Pons (tissue), 1 donor: ENCODE measurements around the gene OTC.

Source experiments
- DNase-seq: peaks from one replicate; pipeline ENCODE4 v3.0.0-alpha.2; 2016; ENCODE audit warnings: low spot score

OTC gene

DNA sequence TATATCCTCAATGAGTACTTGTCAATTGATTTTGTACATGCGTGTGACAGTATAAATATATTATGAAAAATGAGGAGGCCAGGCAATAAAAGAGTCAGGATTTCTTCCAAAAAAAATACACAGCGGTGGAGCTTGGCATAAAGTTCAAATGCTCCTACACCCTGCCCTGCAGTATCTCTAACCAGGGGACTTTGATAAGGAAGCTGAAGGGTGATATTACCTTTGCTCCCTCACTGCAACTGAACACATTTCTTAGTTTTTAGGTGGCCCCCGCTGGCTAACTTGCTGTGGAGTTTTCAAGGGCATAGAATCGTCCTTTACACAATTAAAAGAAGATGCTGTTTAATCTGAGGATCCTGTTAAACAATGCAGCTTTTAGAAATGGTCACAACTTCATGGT, at the start of gene OTC:
Gene OTC, plus strand, starts transcription at position 243 of the 400 bp plus-strand sequence. Its CDS starts 93 bp downstream, at position 336.
- DNase-seq = no peak

DNA sequence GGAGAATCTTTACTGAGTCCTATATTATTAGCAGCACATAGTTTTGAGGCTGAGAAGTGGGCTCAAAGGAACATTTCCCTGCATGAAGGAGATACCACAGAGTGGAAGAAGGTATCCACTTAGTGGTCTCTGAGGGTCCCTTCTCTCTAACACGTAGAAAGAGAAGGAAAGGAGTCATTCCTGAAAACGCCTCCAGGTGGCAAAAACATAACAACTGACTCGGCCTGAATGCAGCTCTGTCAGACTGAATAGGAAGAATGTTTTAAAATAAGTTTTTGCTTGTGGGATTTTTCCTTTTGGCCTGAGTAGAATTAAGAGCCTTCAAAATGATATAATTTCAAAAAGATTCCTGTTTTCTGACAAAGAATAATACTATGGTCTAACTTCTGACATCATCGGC, 48.4 kb upstream of the OTC start:
- DNase-seq = no peak

DNA sequence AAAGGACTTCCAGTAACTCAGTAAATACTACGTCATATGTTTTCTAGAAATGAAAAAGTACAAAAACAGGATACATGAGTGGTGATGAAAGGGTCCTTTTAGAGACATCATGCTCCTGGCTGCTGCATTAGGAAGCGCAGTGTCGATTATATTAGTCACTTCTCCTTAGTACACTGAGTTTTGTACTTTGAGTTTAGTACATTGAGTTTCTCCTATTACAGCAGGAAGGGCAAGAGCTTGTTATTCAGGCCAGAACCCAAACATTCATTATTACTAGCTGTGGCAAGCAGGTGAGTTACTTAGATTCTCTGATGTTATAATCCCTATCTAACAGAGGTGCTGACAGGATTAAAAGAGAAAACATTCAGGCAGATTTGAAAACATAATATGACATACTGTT, 46.4 kb upstream of the OTC start:
- no peak for DNase-seq

DNA sequence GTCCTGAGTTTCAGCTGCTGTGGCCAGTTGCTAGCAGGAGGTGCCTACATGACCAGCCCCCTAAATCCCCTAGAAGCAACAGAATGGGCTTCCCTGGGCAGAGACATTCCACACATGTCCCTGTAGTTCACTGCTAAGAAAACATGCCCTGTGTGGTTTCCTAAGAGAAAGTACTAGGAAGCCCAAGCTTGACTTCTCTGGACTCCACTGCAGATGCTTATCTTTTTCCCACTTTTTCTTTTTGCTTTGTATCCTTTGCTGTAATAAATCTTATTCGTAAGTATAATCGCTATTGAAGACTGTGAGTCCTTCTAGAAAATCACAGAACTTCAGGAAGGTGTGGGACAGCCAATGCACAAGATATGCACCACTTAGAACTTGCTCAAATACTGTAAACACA, 40.7 kb upstream of the OTC start:
- no peak for DNase-seq

DNA sequence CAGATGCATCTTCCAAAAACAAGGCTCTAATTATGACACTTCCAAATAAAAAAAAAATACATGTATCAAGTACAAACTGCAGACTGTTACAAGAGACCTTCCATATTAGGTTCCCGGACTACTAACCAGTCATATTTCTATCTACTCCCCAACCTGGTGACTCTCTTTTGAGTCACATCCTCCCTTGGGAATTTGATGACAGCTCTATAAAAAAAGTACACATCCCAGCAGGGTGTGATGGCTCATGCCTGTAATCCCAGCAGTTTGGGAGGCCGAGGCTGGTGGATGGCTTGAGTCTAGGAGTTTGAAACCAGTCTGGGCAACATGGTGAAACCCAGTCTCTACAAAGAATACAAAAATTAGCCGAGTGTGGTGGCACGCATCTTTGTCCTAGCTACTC, 40.0 kb upstream of the OTC start:
- DNase-seq = no peak

DNA sequence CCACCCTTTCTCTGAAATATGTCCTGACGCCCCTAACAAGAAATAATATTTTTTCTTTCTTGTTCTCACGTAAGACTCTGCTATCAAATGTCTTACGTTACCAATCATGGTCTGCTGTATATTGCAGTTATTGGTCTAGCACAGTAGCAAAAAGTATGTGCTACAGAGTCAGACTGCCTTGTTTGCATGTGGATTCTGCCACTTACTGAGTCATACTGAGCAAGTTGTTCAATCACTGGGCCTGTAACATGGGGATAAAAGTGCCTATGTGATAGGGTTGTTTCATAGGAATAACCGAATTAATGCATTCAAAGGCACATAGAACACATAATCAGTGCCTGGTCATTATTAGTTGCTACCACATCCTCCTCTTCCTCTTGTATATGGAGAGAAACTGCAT, 39.2 kb upstream of the OTC start:
- DNase-seq = no peak

DNA sequence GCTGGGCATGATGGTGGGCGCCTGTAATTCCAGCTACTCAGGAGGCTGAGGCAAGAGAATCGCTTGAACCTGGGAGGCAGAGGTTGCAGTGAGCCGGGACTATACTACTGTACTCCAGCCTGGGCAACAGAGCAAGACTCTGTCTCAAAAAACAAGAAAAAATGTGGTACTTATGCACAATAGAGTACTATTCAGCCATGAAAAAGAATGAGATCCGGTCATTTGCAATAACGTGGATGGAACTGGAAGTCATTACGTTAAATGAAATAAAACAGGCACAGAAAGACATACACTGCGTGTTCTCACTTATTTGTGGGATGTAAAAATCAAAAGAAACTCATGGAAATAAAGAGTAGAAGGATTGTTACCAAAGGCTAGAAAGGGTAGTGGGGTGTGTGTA, 37.2 kb upstream of the OTC start:
- DNase-seq = no peak

DNA sequence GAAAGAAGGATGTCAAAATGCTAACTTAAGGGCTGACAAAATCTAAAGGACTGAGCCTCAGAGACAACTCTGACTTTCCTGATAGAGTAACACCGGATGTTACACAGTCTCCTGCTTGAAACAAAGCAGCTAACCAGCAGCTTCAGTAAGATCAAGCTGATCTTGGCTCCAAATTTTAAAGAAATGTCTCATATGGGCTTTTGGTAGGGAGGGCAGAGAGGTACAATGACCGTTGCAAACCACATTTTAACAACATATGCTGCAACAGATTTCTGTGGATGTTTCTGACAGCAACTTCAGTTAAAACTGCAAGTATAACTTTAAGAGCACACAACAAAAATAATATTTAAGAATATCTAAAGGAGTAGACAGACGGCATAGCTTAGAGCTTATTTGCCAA, 34.2 kb upstream of the OTC start:
- no peak for DNase-seq

DNA sequence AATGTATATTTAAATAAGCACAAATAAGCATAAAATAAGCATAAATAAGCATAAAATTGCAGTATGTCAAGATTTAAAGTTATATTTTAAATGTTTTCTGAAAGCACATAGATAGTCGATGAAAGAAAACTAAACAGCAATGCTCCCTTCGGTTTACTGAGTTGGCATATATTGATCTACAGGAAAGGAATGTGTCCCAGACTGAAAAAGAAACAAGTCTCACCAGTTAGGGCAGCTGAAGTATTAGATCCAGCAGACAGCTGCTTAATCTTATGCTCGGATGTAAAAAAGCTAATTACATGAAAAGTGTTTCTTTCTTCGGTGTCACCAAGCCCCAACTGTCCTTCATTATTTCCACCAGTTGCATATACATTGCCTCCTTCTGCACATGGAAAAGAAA, 33.8 kb upstream of the OTC start:
- no peak for DNase-seq

DNA sequence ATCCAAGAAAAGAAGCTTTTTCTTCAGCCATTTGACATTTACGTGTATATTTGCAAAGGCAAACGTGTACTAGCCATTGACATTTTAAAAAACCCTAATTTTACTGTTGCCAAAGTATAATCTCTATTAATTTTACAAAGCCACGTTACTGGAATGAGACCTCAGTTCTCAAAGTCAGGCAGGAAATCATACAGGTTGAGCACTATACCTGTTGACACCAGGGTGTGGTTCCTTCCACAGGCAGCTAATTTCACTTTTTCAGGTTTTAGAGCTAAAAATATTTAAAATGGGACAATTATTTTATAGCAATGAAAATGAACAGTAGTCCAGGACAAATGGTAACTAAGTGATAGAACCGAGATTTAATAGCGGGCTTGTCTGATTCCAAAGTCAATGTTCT, 31.6 kb upstream of the OTC start:
- no peak for DNase-seq

DNA sequence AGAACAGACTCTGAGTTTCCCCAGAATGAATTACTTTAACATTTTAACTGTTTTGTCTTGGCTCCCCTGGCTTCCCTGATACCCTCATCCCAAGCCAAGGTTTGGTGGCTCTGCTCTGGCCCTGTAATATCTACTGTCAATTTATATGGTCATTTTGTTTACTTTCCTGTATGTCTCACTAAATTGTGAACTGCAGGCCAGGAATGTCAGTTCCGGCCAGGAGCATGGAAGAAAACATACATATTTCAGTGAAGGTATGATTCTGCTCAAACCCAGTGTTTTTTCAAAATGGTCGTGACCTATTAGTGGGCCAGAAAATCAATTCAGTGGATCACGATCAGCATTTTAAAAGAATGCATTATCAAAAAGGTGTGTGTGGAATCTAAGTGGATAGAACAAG, 26.3 kb upstream of the OTC start:
- no peak for DNase-seq

DNA sequence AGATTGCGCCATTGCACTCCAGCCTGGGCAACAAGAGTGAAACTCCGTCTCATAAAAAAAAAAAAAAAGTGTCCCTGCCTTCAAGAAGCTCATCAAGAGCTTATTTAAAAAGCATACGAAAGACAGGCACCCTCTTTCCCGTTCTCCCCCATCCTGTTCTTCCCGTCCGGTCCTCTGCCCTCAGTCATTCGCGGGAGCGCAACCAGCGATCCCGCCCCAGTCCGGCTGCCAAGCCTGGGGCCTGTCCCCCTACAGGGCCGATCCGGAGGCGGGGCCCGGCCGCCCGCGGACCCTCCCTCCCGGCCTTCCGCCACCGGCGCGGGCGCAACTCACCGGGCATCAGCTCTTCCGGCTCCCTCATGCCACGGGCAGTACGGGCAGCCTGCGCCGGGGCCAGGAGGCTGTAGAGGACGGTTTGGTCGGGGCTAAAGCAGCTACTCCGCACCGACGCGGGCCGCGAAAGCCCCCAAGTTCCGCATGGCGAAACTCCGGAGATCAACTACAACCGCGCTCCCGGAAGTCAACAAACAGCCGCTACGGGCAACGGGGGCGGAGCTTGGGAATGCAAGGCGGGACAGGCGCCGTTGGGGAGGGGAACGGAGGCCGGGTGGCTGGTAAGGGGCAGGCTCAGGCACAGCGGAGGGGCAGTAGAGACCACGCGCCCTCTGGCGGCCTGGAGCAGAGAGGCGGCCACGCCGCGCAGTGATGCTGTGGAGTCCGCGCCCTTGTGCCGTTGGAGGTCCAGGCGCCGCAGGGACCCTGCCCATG, 25.2 kb upstream of the OTC start, which contains the start of gene RPGR:
Gene RPGR, minus strand, starts transcription at position 503 of the 768 bp plus-strand sequence. Its CDS starts 142 bp downstream, at position 361.
- DNase-seq = peak; percentile 88

DNA sequence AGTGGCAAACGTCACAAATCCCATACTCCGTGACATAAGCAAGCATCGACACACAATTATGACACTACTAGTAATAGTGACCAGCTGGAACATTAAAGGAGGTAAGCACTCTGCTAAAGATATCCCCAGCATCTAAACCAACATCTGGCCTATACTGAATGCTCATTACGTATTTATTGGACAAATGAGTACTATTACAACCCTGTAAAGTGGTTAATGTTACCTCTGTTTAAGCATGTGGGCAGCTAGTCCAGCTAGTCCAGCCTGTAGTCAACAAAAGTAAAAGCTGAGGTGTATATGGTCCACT, 24.7 kb upstream of the OTC start:
- DNase-seq = no peak

DNA sequence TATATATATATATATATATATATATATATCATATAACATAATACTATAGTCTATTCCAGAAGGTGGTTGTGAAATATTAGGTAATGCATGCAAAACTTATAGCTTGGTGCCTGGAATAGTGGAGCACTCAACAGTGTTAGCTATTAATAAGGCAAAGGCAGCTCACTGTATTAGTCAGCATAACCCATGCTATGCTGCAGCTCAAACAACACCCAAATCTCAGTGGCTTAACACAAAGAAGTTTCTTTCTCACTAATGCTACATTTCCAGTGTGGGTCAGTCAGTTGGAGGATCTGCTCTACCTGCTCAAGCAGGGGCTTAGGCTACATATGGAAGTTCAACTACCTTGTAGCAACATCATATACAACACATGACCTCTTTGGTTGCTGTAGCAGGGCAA, 19.9 kb upstream of the OTC start:
- DNase-seq = no peak

DNA sequence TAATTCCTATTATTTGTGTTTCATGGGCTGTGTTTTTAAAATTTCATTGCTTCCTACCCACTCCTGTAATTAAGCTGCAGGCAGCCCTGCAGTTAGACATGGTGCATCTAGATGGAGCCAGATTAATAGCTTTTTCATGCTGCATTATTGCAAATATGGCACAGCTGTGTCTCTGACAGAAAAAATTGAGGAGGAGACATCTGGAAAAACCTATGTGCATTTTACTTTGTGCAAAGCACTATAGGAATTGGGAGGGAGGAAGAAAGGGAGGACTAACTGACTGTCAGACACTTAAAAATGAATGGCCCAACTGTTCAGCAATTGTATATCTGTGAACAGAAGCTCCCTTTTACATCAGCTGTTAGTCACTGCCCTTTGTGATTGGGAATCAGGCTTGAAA, 17.0 kb upstream of the OTC start:
- peak; percentile 79 for DNase-seq

DNA sequence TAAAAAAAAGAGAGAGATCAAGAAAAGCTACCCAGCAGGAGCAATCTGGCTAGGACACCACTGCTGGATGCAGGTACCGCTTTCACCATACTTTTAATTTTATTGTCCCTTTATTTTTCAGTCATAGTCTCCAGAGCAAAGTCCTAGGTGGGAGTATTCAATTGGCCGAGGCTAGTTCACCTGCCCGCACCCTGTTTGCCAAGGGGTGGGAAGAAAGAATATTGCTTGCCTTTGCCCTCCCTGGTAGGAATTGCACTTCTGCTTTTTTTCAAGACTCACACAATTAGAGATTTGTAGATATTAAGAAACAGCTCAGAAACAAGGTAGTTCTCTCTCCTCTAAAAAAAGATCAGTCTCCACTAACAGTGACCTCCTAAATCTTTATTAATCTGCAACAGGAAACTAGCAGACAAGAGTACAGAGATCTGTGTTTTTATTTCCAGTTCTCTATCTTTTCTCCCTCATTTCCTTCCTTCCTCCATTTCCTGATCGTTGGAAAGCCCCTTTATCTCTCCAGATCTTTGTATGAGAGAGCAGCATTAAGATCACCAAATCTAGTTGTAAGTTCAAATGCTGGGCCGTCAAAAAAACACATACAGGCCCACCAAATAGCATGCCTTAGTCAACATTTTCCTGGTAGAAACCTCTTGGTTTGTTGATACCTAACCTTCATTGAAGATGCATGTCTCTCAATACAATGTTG, 15.7 kb upstream of the OTC start:
- DNase-seq = no peak

DNA sequence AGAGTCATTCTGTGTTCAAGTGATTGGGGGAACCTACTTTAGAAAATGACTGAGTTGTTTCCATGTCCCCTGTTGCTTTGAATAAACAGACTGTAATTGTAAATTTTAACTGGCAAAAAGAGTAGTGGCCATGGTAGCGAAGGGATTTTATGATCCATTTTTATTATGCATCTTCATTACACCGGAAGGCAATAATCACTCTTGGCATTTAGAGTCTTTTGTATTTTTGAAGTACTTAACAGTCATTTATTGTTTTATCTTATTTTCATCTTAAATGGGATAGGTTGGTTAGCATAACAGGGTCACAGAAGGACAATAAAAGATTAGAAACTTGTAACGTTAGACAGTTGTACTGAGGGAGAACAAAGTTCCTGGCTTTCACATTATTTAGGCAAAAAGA, 11.0 kb upstream of the OTC start:
- DNase-seq = no peak

DNA sequence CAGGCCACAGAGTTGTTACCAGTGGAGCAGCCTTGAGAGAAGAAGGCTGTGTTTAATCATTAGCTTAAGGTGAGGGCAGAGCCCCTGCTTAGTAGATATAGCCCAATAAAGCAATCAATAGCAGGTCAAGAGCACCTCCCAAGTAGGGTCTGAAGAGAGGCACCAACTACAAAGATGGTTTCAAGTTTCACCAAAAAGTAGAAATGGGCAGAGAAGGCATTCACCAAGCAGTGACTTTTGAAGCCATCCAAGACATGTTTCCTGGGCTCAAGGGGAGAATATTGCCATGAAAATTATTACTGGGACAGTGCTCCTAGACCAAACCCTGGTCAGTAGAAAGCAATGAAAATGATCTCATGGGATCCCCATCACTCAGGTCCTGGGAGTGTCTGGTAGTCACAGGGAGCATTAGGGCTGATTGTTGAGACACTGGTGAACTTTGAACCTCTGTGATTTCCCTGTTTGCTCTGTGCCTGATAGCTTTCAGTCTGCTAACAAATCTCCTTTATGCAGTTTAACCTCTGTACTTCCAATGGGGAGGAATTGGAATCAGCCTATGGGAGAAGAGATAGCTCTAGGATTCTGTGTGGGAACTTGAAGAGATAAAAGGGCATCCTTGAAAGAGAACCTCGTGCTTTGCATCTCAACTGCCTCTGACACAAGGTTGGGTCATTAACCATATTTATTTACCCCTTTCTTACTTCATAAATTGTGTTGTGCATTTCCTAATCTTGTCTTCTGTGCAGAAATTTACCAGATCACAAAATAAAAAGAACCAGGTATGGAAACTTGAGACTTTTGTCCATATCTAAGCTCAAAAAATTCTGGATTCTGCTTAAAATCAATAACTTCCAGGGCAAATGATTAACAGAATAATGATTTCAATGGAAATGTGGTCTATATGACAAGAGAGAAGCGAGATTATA, 9.3 kb upstream of the OTC start:
- DNase-seq = no peak

DNA sequence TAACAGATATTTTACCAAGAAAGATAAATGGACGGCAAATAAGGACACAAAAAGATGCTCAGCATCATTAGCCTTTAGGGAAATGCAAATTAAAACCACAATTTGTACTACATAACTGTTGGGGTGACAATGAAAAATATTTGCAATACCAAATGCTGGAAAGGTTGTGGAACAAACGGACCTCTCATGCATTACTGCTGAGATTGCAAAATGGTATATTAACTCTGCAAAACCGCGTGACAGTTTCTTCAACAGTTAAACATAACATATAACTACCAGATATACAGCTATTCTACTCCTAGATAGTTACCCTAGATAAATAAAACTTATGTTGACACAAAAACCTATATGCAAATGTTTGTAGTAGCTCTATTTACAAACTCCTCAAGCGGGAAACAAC, 6.3 kb upstream of the OTC start:
- no peak for DNase-seq

DNA sequence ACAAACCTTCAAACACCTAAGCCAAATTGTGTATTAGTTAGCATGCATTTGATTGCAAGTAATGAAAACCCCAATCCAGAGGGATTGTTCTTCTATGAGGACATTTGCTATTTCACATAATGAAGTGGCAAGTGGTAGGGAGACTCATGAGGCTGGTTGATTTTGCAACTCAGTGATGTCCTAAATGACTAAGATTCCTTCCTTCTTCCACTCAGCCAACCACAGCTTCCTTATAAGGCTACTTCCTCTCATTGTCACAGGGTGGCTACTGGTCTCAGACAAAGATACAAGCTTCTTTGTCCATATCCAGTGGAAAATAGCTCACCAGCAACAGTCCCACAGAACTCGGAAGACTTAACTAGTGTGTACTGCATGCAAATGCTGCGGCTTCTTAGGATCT, 5.3 kb upstream of the OTC start:
- DNase-seq = peak; percentile 73

DNA sequence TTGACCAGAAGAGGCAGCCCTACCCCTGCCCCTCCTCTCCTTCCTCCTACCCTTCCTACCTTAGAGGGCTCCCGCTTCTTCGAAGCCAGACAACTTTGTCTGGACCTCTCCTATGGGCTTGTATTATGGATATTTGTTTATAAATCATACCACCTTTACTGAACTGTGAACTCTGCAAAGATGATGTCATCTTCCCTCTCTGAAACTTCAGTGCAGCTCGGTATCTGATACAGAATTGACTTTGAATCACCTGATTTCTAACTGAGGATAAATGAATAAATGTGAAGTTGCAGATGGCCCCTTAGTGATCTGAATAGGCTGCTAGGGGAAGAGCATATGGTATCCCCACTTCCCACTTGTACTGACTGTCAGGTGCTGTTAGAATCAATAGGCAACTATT, 1.1 kb upstream of the OTC start:
- DNase-seq = no peak

DNA sequence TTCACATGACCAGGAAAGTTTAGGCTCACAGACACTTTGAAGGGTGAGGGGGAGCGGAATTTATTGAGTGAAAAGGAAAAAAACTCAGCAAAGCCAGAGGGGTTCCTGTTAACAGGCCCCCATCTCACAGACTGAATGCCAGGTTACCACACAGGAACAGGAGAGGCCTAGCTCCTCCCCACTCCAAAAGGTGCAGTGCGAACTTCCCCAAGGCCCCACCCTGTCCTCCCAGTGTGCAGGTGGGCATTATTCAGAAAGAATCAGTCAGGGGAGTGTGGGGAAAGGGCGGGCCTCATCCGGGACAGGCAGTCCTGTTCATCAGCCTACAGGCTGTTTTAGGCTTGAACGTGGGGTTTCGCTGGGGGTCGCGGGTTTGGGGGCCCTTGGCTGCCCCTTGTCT, 4.0 kb downstream of the OTC start:
- no peak for DNase-seq
